Measurements from ENCODE around the gene UBA1. TPM values are rescaled to one million over a fixed set of nuclear protein-coding genes. Genes with fewer than 3 reads are reported as not detected.

UBA1 gene
- total and polyA plus RNA-seq, 11 donors = 86.9 to 171 (median 130) TPM

- peaks cover 0 to 17% (median 11%) of the 10 kb centered on the region in 9 donors for H3K36me3 ChIP-seq
- peak within 1 kb of the TSS; percentile 28 to 89 (median 70) for H3K4me3 ChIP-seq
- no peaks in the 10 kb centered on the region for H3K9me3 ChIP-seq
- H3K4me1 ChIP-seq = peaks cover 0 to 18% (median 5%) of the 10 kb centered on the region in 12 donors
- TF ChIP-seq CTCF (IDR thresholded peaks at IDR 0.05) (no peak), POLR2A (IDR thresholded peaks at IDR 0.05) (peak in 1 of 2 donors; percentile 25)
- 0 to 28% (median 6%) methylated on average over 31 to 46 of the region's 46 CpGs for WGBS, 4 donors
- H3K27me3 ChIP-seq = peaks cover 0 to 17% (median 0%) of the 10 kb centered on the region in 9 donors
- DNase-seq = peak; percentile 30 to 62 (median 54)
- intact Hi-C loops (cut with DNase I) = loop anchor here in 4 of 10 donors (2.0 to 5.0 kb wide), 2 partner anchors 14 to 86 kb away; partner anchors contain the start of genes CDK16 (in 3 of the 4) and RBM10 (in 1 of the 4)
- ATAC-seq = peak in 3 of 4 donors; percentile 7 to 42 (median 22)
- H3K27ac ChIP-seq = peak within 1 kb of the TSS; percentile 88 to 98 (median 95)
Observed at GRCh38 chrX:47232803-47233332, 39.2 kb downstream of the UBA1 start, which contains the start of gene USP11. Gene USP11 (plus strand): TSS chrX:47233009. CDS start chrX:47233044, 35 bp downstream.

- TF ChIP-seq CTCF (IDR thresholded peaks at IDR 0.05) (no peak), POLR2A (IDR thresholded peaks at IDR 0.05) (peak in 1 of 2 donors; percentile 43)
- 0 to 27% (median 13%) methylated on average over 48 to 51 of the region's 51 CpGs for WGBS, 4 donors
- peaks cover 0 to 11% (median 5%) of the 10 kb centered on the region in 9 donors for H3K36me3 ChIP-seq
- ATAC-seq = peak; percentile 94 to 98 (median 96)
- peak overlapping the region; percentile 28 to 89 (median 70) for H3K4me3 ChIP-seq
- H3K4me1 ChIP-seq = peaks cover 0 to 18% (median 5%) of the 10 kb centered on the region in 12 donors
- H3K27ac ChIP-seq = peak overlapping the region; percentile 88 to 98 (median 95)
- peak; percentile 92 to 95 (median 95) for DNase-seq
- no peaks in the 10 kb centered on the region for H3K9me3 ChIP-seq
- peaks cover 0 to 20% (median 0%) of the 10 kb centered on the region in 9 donors for H3K27me3 ChIP-seq
- intact Hi-C loops (cut with DNase I) = loop anchor here in 4 of 10 donors (2.0 to 5.0 kb wide), 2 partner anchors 15 to 86 kb away; partner anchors contain the start of genes CDK16 (in 3 of the 4) and RBM10 (in 1 of the 4)
Observed at GRCh38 chrX:47233333-47234113, 39.9 kb downstream of the UBA1 start.

- intact Hi-C loops (cut with DNase I) = loop anchor here in 1 of 10 donors (5.0 kb wide), 1 partner anchor 87 kb away; the partner anchor contains the start of gene RBM10
- DNase-seq (no peak), ATAC-seq (no peak)
- Histone ChIP-seq H3K9me3 (no peaks in the 10 kb centered on the region), H3K27me3 (peaks cover 0 to 20% (median 0%) of the 10 kb centered on the region in 9 donors), H3K4me1 (peaks cover 0 to 18% (median 5%) of the 10 kb centered on the region in 12 donors), H3K4me3 (peak overlapping the region in 11 of 12 donors; percentile 46 to 89 (median 71)), H3K27ac (peak overlapping the region in 10 of 12 donors; percentile 88 to 98 (median 96)), H3K36me3 (peaks cover 0 to under 1% (median 0%) of the 10 kb centered on the region in 9 donors)
- WGBS, 4 donors = 47 to 65% (median 63%) methylated on average over 3 of the region's 3 CpGs
- TF ChIP-seq CTCF (IDR thresholded peaks at IDR 0.05) (no peak), POLR2A (IDR thresholded peaks at IDR 0.05) (no peak)
Observed at GRCh38 chrX:47234583-47234982, 41.0 kb downstream of the UBA1 start.

All from heart left ventricle (tissue), 16 donors.